Mucosa of descending colon (tissue), 3 donors: ENCODE results near the gene XRRA1. TPM values are rescaled to one million over a fixed set of nuclear protein-coding genes. Genes with fewer than 3 reads are reported as not detected.

Source experiments
- ATAC-seq: fragments of 200-7000 bp; cut with Tn5 transposase; one replicate; pipeline ENCODE4 v1.9.1; 2020; ENCODE audit warnings: mild to moderate bottlenecking, moderate library complexity
- DNase-seq, 3 donors: peaks; one replicate each; pipeline ENCODE4 v3.0.0-alpha.2; 2020
- H3K36me3 ChIP-seq: fragments of 200-600 bp; one replicate; pipeline ENCODE4 v1.8.0; 2021; ENCODE audit warnings: low read depth, mild to moderate bottlenecking
- H3K4me1 ChIP-seq: fragments of 200-600 bp; one replicate; pipeline ENCODE4 v1.8.0; 2021; ENCODE audit warnings: low read depth, mild to moderate bottlenecking
- H3K4me3 ChIP-seq: fragments of 200-600 bp; one replicate; pipeline ENCODE4 v1.8.0; 2021; ENCODE audit warnings: mild to moderate bottlenecking
- H3K9me3 ChIP-seq: fragments of 200-600 bp; one replicate; pipeline ENCODE4 v1.8.0; 2021; ENCODE audit warnings: mild to moderate bottlenecking
- CTCF ChIP-seq: fragments of 200-600 bp; IDR thresholded peaks from one replicate; pipeline ENCODE4 v1.8.0; 2022; ENCODE audit warnings: antibody characterized with exemption, mild to moderate bottlenecking
- intact Hi-C, 2 donors: fragments of 100-400 bp; cut with DNase I in 1 of 2; cut with micrococcal nuclease in 1 of 2; formaldehyde crosslinking; loops; one replicate each; pipeline versions ENCODE4 v1.11.0 to v1.11.1; 2022; cut with DNase I, micrococcal nuclease
- total RNA-seq, 3 donors: library from RNA; stranded (reverse); fragmentation: NEBNext Ultra II Directional in 2 of 3; extraction: Animal tissue kit (Norgen Biotek cat#: 25700) in 2 of 3; gene quantifications; one replicate each; pipeline versions ENCODE4 v1.2.1 to v1.2.4, GENCODE V29; 2021 to 2023
- donor health status: DM: no; HTN: no; CAD: no; lungs with moderate emphysema.
- donor health status: DM: no; HTN: no; CAD: no.
- donor health status: DM: no; HTN: yes; CAD: no.

XRRA1 gene
- total RNA-seq, 3 donors from 2014 or later = 6.7 to 35.9 (median 29.6) TPM

GRCh38 chr11:74925281-74925680 is 23.6 kb downstream of the XRRA1 start:
- DNase-seq = no peak
- ATAC-seq = no peak
- H3K9me3 ChIP-seq = no peaks in the 10 kb centered on the region
- no peaks in the 10 kb centered on the region for H3K36me3 ChIP-seq
- intact Hi-C loops = loop anchor here (5.0 kb wide), 1 partner anchor 107 kb away; no protein-coding TSS in a partner anchor
- H3K4me3 ChIP-seq = no peak overlapping the region
- no peaks in the 10 kb centered on the region for H3K4me1 ChIP-seq
- no peak for TF ChIP-seq CTCF

GRCh38 chr11:74923125-74923524 is 25.8 kb downstream of the XRRA1 start:
- Histone ChIP-seq H3K4me1 (no peaks in the 10 kb centered on the region), H3K36me3 (no peaks in the 10 kb centered on the region), H3K4me3 (no peak overlapping the region), H3K9me3 (no peaks in the 10 kb centered on the region)
- DNase-seq (no peak), ATAC-seq (no peak)
- TF ChIP-seq CTCF = no peak
- intact Hi-C loops = no loop called here

GRCh38 chr11:74909812-74910211 is 39.1 kb downstream of the XRRA1 start:
- Histone ChIP-seq H3K9me3 (no peaks in the 10 kb centered on the region), H3K36me3 (no peaks in the 10 kb centered on the region), H3K4me3 (no peak overlapping the region), H3K4me1 (no peaks in the 10 kb centered on the region)
- no peak for TF ChIP-seq CTCF
- no peak for DNase-seq
- intact Hi-C loops = no loop called here
- no peak for ATAC-seq

GRCh38 chr11:74909385-74909784 is 39.5 kb downstream of the XRRA1 start:
- Histone ChIP-seq H3K9me3 (no peaks in the 10 kb centered on the region), H3K36me3 (no peaks in the 10 kb centered on the region), H3K4me3 (no peak overlapping the region), H3K4me1 (no peaks in the 10 kb centered on the region)
- intact Hi-C loops = no loop called here
- ATAC-seq (no peak), DNase-seq (no peak)
- TF ChIP-seq CTCF = no peak

- Histone ChIP-seq H3K4me3 (no peak overlapping the region), H3K4me1 (no peaks in the 10 kb centered on the region), H3K9me3 (peaks cover 21% of the 10 kb centered on the region), H3K36me3 (no peaks in the 10 kb centered on the region)
- ATAC-seq (no peak), DNase-seq (no peak)
- intact Hi-C loops = no loop called here
- TF ChIP-seq CTCF = no peak
These were observed 43.6 kb downstream of the XRRA1 start for GRCh38 chr11:74905326-74905725.

GRCh38 chr11:74902342-74902741 is 46.5 kb downstream of the XRRA1 start:
- H3K36me3 ChIP-seq = no peaks in the 10 kb centered on the region
- H3K4me3 ChIP-seq = no peak overlapping the region
- DNase-seq (no peak), ATAC-seq (no peak)
- no peak for TF ChIP-seq CTCF
- peaks cover 39% of the 10 kb centered on the region for H3K9me3 ChIP-seq
- intact Hi-C loops = no loop called here
- no peaks in the 10 kb centered on the region for H3K4me1 ChIP-seq
